ENCODE results near the gene SLC39A11. TPM values are rescaled to one million over a fixed set of nuclear protein-coding genes. Genes with fewer than 3 reads are reported as not detected.

SLC39A11 gene
- total RNA-seq, 2 donors from 2014 or later = 23.3 to 32.5 TPM

Other genes starting within 250 kb of the SLC39A11 start
- not detected for gene SSTR2, start 72.3 kb upstream of the SLC39A11 start, total RNA-seq
- 10 to 100 TPM; 64.4 to 70.0 TPM for gene COG1, start 100.4 kb upstream of the SLC39A11 start, total RNA-seq
- gene CPSF4L, start 169.2 kb upstream of the SLC39A11 start, total RNA-seq = not detected
- gene CDC42EP4, start 219.3 kb upstream of the SLC39A11 start, total RNA-seq = 1 to 10 TPM; 4.0 to 4.1 TPM